DMS 273 treated with DMSO at 0.1 percent for 48 hours (cell line): ENCODE results near the gene GATB.
"Not testable (repeated sequence)": the region's sequence is repeated elsewhere in the genome, so short reads cannot be mapped to it uniquely, and the experiment has no call there.

ENCODE experiments used
- DNase-seq: peaks from one replicate; lab custom pipeline; 2025; lab: John Stamatoyannopoulos, UW

Gene GATB

GRCh38 chr4:151784706-151785105 lies 23.9 kb upstream of the GATB start:
- no peak for DNase-seq

- no peak for DNase-seq
Measured at GRCh38 chr4:151783867-151784266, 23.1 kb upstream of the GATB start.

- no peak for DNase-seq
Measured at GRCh38 chr4:151782296-151782695, 21.5 kb upstream of the GATB start.

- DNase-seq, result no peak
Measured at GRCh38 chr4:151781026-151781425, 20.2 kb upstream of the GATB start.

GRCh38 chr4:151777471-151777870 lies 16.7 kb upstream of the GATB start:
- DNase-seq, result no peak

- DNase-seq, result no peak
Measured at GRCh38 chr4:151774324-151774723, 13.5 kb upstream of the GATB start.

GRCh38 chr4:151772274-151772673 lies 11.5 kb upstream of the GATB start:
- DNase-seq, result no peak

GRCh38 chr4:151771664-151772063 lies 10.9 kb upstream of the GATB start:
- DNase-seq, result no peak

- no peak for DNase-seq
Measured at GRCh38 chr4:151770154-151770553, 9.3 kb upstream of the GATB start.

GRCh38 chr4:151768835-151769234 lies 8.0 kb upstream of the GATB start:
- no peak for DNase-seq

- no peak for DNase-seq
Measured at GRCh38 chr4:151766691-151767090, 5.9 kb upstream of the GATB start.

- no peak for DNase-seq
Measured at GRCh38 chr4:151760002-151760401, 805 bp downstream of the GATB start.

- DNase-seq, result no peak
Measured at GRCh38 chr4:151753056-151753455, 7.8 kb downstream of the GATB start.

- no peak for DNase-seq
Measured at GRCh38 chr4:151750156-151750555, 10.7 kb downstream of the GATB start.

- DNase-seq, result no peak
Measured at GRCh38 chr4:151745481-151746231, 15.2 kb downstream of the GATB start.

GRCh38 chr4:151744614-151745013 lies 16.2 kb downstream of the GATB start:
- no peak for DNase-seq

GRCh38 chr4:151743894-151744293 lies 16.9 kb downstream of the GATB start:
- no peak for DNase-seq

- no peak for DNase-seq
Measured at GRCh38 chr4:151743128-151743854, 17.5 kb downstream of the GATB start.

- no peak for DNase-seq
Measured at GRCh38 chr4:151738720-151739517, 21.9 kb downstream of the GATB start.

GRCh38 chr4:151736852-151737251 lies 24.0 kb downstream of the GATB start:
- not testable (repeated sequence) for DNase-seq

GRCh38 chr4:151736361-151736760 lies 24.4 kb downstream of the GATB start:
- DNase-seq, result no peak

GRCh38 chr4:151731670-151732069 lies 29.1 kb downstream of the GATB start:
- DNase-seq, result not testable (repeated sequence)
